HS-5 (cell line): Measurements from ENCODE around the gene MC1R.
"Not testable (repeated sequence)": the region's sequence is repeated elsewhere in the genome, so short reads cannot be mapped to it uniquely, and the experiment has no call there.

ENCODE experiments used
- DNase-seq: peaks from one replicate; pipeline ENCODE4 v3.0.0-alpha.2; 2012; ENCODE audit warnings: low read depth

MC1R gene

GRCh38 chr16:89918453-89919347 is at the start of gene MC1R:
TSS of gene MC1R (plus strand) at chr16:89918862. CDS start at chr16:89919259, 397 bp downstream.
- DNase-seq = no peak

GRCh38 chr16:89869911-89870310 is 48.8 kb upstream of the MC1R start:
- DNase-seq = no peak

GRCh38 chr16:89870440-89870839 is 48.2 kb upstream of the MC1R start:
- DNase-seq = no peak

GRCh38 chr16:89871895-89872294 is 46.8 kb upstream of the MC1R start:
- DNase-seq = no peak

DNA sequence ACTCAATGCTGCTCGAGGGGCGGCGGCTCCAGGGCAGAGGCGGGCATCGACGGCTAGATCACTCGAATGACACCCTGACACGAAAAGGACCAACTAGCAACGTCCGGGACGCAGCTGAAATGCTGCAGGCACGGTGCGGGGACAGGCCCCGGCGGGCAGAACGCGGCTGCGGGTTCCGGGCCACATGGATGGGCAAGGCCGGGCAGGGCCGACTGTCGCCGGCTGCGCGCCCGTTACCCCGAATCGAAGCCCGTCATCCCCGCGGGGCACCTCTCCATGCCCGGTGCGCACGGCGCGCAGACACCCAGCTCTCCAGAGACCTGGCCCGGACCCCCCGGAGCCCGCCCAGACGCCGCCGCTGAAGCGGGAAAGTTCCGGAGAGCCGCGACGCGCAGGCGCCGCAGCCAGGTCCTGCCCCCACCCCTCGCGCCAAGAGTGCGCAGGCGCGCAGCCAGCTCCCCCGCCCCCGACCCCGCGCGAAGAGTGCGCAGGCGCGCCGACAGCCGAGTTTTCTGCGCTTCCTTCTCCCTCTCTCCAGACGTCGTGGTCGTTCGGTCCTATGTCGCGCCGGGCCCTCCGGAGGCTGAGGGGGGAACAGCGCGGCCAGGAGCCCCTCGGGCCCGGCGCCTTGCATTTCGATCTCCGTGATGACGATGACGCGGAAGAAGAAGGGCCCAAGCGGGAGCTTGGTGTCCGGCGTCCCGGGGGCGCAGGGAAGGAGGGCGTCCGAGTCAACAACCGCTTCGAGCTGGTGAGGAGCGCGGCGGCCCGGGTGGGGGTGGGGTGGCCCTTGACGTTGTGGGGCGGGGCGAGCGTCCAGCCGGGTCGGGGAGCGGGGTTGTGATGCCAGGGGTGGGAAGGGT is 45.3 kb upstream of the MC1R start, which contains the start of gene TCF25:
Gene TCF25, plus strand, starts transcription at position 484 of the 863 bp plus-strand sequence. Its CDS starts 76 bp downstream, at position 560.
- DNase-seq = peak; percentile 26

- DNase-seq = peak; percentile 41
Measured at GRCh38 chr16:89873972-89874689, 44.5 kb upstream of the MC1R start.

GRCh38 chr16:89879123-89879522 is 39.5 kb upstream of the MC1R start:
- DNase-seq = not testable (repeated sequence)

DNA sequence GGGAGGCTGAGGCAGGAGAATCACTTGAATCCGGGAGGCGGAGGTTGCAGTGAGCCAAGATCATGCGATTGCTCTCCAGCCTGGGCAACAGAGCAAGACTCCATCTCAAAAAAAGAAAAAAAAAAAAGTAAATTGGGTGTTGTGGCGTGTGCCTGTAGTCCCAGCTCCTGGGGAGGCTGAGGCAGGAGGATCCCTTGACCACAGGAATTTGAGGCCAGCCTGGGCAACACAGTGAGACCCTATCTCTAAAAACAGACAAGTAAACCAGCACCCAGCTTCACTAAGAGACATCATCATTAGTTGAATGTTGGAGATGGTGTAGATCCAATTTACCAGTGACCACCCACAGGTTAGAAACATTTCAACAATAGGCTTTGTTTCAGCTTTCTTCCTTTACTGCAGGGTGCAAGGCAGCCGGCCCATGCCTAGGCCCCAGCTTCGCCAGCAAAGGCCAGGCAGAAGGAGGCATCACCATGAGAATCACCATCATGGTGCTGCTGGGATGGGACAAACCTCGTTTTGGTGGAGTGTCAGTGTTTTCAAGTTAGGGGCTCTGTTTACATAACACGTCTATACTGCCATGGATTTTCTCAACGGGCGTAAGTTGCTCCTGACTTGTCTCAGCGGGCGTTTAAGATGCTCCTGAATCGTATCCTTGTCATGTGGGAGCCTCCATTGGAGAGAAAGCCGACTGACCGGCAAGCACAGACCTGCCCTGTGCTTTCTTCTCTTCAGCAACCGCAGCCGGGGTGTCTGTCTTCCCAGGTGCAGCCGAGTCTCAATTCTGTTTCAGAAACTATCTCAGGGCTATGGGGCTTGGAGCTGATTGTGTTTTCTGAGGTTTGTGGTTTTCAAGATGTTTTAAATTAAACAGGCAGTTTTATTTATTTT is 37.9 kb upstream of the MC1R start:
- no peak for DNase-seq

DNA sequence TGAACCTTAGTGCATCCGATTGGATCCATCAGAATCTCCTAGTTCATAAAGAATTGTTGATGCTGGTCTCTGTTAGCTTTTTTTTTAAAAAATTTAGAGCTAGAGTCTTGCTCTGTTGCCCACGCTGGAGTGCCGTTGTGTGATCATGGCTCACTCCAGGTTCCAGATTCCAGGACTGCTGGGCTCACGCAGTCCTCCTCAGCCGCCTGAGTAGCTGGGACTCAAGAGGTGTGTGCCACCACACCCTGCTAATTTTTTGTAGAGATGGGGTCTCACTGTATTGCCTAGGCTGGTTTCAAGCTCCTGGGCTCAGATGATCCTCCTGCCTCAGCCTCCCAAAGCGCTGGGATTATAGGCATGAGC is 37.3 kb upstream of the MC1R start:
- no peak for DNase-seq

DNA sequence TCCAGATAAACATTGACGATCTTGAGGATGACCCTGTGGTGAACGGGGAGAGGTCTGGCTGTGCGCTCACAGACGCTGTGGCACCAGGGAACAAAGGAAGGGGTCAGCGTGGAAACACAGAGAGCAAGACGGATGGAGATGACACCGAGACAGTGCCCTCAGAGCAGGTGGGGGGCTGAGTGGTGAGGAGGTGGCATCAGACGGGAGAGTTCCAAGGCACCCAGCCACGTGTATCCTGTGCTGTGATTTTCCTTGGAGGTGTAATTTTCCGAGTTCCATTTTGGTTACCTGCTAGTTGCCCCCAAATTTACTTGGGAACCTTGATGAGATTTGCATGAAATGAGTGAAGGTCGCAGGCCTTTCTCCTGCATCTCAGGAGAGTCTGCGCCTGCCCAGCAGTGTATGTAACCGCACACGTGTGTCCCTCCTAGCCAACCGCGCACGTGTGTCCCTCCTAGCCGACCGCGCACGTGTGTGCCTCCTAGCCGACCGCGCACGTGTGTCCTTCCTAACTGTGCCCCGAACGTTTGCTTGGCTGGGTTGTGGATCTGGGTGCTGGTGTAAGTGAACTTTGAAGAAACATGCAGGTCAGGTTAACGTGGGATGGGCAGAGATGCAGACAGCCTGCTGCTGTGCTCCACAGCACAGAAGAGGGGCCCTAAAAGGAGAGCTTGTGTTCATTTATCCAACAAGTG is 35.2 kb upstream of the MC1R start:
- no peak for DNase-seq

DNA sequence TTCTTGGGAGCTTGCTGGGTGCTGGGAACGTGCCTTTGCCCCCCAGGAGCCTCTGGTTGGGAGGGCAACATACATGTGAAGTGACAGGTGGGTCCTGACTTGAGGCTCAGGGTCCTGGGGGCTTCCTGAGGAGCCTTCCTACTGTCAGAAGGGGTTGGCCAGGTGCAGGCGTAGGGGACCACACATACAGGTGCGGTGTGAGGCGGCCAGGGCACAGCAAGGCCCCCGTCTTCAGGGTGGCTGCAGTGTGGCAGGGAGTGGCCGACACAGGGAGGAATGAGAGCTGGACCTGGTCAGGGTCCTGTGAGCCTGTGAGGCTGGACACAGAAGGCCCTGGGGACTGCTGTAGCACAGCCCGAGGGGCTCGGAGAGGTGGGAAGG is 34.6 kb upstream of the MC1R start:
- no peak for DNase-seq

GRCh38 chr16:89887243-89887642 is 31.4 kb upstream of the MC1R start:
- DNase-seq = no peak

GRCh38 chr16:89890200-89890599 is 28.5 kb upstream of the MC1R start:
- DNase-seq = no peak

- no peak for DNase-seq
Measured at GRCh38 chr16:89890886-89891657, 27.6 kb upstream of the MC1R start.

DNA sequence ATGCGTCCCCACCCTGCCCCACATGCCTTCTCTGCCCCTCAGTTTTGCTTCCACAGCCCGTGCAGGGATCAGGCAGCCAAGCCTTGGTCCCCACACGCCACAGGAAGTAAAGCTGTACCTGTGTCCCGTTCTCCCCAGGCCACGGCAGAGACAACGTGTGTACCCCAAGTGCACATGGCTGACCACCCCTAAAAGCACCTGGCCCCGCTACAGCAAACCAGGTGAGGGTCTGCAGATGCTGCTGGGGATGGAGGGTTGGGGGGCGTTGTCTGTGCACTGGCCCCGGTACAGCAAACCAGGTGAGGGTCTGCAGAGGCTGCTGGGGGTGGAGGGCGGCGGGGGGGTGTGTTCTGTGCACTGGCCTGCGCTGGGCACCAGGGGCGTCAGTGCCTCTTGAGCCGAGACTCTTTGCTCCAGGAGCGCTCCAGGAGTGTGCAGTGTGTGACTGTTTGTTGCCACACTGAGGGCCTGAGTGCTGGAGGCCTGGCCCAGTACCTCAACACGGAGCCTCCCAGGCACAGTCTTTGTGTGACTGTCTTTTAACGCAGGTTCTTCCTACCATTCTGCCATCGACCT is 26.5 kb upstream of the MC1R start:
- DNase-seq = no peak

GRCh38 chr16:89892635-89893034 is 26.0 kb upstream of the MC1R start:
- no peak for DNase-seq

GRCh38 chr16:89893642-89894548 is 24.8 kb upstream of the MC1R start:
- DNase-seq = no peak

DNA sequence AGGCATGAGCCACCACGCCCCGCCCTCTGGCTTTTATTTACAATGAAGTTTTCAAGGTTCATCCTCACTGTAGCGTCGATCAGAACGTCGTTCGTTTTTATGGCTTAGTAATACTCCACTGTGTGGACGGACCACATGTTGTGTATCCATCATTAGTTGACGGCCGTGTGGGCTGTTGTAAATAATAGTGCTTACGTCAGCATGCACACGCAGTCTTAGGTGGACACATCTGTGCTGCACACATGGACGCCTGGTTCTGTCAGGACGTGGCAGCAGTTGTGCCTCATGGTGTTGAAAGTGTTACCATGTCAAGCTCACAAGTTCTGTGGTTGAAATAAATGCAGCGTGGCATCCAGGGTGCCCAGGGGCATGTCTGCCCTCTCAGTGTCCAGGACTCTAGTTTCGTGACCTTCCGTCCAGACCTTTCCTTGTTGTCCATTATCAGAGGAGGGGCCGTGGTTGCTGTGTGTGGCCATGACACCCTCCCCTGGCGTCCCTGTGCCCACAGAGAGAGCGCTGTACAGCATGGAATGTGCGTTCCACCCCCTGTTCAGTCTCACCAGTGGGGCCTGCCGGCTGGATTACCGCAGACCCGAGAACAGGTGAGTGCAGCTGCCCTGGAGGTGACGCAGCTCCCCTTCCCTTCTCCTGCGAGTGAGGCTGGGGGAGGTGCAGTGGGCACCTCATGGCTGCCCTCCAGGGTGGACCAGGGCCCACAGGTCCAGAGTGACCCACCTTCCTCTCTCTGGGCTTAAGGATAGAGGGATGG is 23.0 kb upstream of the MC1R start:
- DNase-seq = no peak
